GM12873 (cell line): ENCODE data around the gene SLC24A3.

Source experiments
- CTCF ChIP-seq: IDR thresholded peaks from 2 replicates; pipeline ENCODE4 v1.5.1; 2012; ENCODE audit warnings: low read depth, mild to moderate bottlenecking, moderate library complexity, low read length, control low read depth; ENCODE audit not compliant: insufficient read depth; ENCODE audit errors: missing control alignments

The SLC24A3 gene

GRCh38 chr20:19757487-19758132 is 545.2 kb downstream of the SLC24A3 start:
- TF ChIP-seq CTCF = no peak

GRCh38 chr20:19758133-19758500 is 545.7 kb downstream of the SLC24A3 start, which contains the start of gene RIN2:
Gene RIN2 (plus strand): TSS chr20:19758258. CDS start chr20:19889602, 131,344 bp downstream.
- TF ChIP-seq CTCF = no peak

- TF ChIP-seq CTCF = no peak
These were observed 546.3 kb downstream of the SLC24A3 start for GRCh38 chr20:19758501-19759331.

GRCh38 chr20:19760371-19760721 is 547.9 kb downstream of the SLC24A3 start:
- no peak for TF ChIP-seq CTCF

- TF ChIP-seq CTCF = no peak
These were observed 548.9 kb downstream of the SLC24A3 start for GRCh38 chr20:19761326-19761725.

- TF ChIP-seq CTCF = no peak
These were observed 549.4 kb downstream of the SLC24A3 start for GRCh38 chr20:19761841-19762240.

- TF ChIP-seq CTCF = no peak
These were observed 551.8 kb downstream of the SLC24A3 start for GRCh38 chr20:19764207-19764606.
